ENCODE measurements around the gene MKS1.

DNA sequence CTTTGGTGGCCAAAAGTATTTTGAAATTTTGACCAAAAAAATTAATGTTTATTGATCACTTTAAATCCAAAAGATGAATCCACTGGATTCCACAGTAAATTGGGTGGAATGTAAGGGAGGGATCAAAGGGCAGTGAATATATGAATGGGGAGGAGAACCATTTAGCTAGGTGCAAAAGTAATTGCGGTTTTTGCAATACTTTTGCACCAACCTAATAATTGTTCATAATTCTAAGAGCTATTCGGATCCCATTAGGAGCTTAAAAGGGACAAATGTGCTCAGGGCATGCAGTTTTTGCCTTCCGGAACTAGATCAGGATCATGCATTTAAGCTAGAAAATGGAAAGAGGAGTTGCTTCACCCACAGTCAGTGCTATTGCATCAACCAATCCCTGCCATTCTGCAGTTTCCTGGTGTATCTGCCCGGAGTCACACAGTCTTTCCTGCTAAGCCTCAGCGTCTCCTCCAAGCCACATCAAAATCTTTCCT is 19.1 kb upstream of the MKS1 start, which contains the start of gene LPO:
- TF ChIP-seq POLR2AphosphoS5 (IDR thresholded peaks at IDR 0.05) (no peak), POLR2A (IDR thresholded peaks at IDR 0.05) (no peak)
- TF ChIP-seq, protein P1, sequence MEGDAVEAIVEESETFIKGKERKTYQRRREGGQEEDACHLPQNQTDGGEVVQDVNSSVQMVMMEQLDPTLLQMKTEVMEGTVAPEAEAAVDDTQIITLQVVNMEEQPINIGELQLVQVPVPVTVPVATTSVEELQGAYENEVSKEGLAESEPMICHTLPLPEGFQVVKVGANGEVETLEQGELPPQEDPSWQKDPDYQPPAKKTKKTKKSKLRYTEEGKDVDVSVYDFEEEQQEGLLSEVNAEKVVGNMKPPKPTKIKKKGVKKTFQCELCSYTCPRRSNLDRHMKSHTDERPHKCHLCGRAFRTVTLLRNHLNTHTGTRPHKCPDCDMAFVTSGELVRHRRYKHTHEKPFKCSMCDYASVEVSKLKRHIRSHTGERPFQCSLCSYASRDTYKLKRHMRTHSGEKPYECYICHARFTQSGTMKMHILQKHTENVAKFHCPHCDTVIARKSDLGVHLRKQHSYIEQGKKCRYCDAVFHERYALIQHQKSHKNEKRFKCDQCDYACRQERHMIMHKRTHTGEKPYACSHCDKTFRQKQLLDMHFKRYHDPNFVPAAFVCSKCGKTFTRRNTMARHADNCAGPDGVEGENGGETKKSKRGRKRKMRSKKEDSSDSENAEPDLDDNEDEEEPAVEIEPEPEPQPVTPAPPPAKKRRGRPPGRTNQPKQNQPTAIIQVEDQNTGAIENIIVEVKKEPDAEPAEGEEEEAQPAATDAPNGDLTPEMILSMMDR (IDR thresholded peaks at IDR 0.05) = no peak

Measured in prostate gland (tissue), 2 donors.